Stimulated activated CD4-positive, alpha-beta T cell treated with anti-CD3 and anti-CD28 coated beads, Interleukin-2, amount 100 ng/mL, for 24 hours (primary cell): ENCODE results near the gene SRC.

Experiments
- DNase-seq, 2 donors: peaks; one replicate each; pipeline ENCODE4 v3.0.0-alpha.2; 2020

SRC gene

GRCh38 chr20:37385176-37385575 is 39.2 kb downstream of the SRC start:
- no peak for DNase-seq

- no peak for DNase-seq
Observed at GRCh38 chr20:37385659-37386504, 39.9 kb downstream of the SRC start.

- DNase-seq = no peak
Observed at GRCh38 chr20:37386505-37387251, 40.7 kb downstream of the SRC start.

GRCh38 chr20:37387519-37388269 is 41.8 kb downstream of the SRC start:
- DNase-seq = no peak

GRCh38 chr20:37388831-37389230 is 42.9 kb downstream of the SRC start:
- DNase-seq = no peak

GRCh38 chr20:37389241-37389747 is 43.4 kb downstream of the SRC start:
- no peak for DNase-seq

- no peak for DNase-seq
Observed at GRCh38 chr20:37389844-37390275, 43.9 kb downstream of the SRC start.

- no peak for DNase-seq
Observed at GRCh38 chr20:37390503-37390890, 44.6 kb downstream of the SRC start.

- DNase-seq = no peak
Observed at GRCh38 chr20:37390891-37391525, 45.1 kb downstream of the SRC start.

GRCh38 chr20:37392441-37393195 is 46.7 kb downstream of the SRC start:
- peak in 1 of 2 donors; percentile 30 for DNase-seq

- DNase-seq = no peak
Observed at GRCh38 chr20:37393196-37393862, 47.4 kb downstream of the SRC start.

- DNase-seq = no peak
Observed at GRCh38 chr20:37393863-37394542, 48.1 kb downstream of the SRC start.

GRCh38 chr20:37394543-37395409 is 48.8 kb downstream of the SRC start:
- no peak for DNase-seq

GRCh38 chr20:37395410-37395797 is 49.5 kb downstream of the SRC start:
- no peak for DNase-seq

GRCh38 chr20:37395921-37396415 is 50.0 kb downstream of the SRC start:
- no peak for DNase-seq

GRCh38 chr20:37396416-37397075 is 50.6 kb downstream of the SRC start:
- no peak for DNase-seq

- no peak for DNase-seq
Observed at GRCh38 chr20:37397076-37397953, 51.4 kb downstream of the SRC start.
